ENCODE results near the gene S100A8. TPM values are rescaled to one million over a fixed set of nuclear protein-coding genes. Genes with fewer than 3 reads are reported as not detected.

S100A8 gene
- total and polyA plus RNA-seq, 2 experiments from 2014 or later = not detected

DNA sequence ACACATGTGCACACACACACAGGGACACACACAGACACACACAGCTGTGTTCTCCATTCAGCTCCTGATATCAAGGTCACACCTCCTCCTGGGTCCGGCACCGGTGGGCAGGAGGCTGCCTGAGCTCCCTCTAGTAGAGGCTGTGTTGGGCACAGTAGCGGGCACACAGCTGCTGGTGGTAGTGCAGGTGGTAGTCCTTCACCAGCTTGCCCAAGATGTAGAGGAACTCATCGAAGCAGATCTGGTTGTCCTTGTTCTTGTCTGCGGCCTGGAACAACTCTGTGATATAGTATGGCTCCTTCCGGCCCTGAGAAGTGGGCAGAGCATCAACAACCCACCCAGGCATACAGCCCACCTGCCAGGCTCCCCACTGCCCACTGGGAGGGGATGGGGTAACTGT, 5.6 kb upstream of the S100A8 start:
- in situ Hi-C loops (cut with MboI) = no loop called here
- H3K9me2 ChIP-seq (ENCODE audit: insufficient read depth) = no peaks in the 10 kb centered on the region
- TF ChIP-seq EZH2 (IDR thresholded peaks at IDR 0.05; ENCODE audit: insufficient read depth, poor library complexity, severe bottlenecking) (no peak), EZH2phosphoT487 (IDR thresholded peaks at IDR 0.05; ENCODE audit: insufficient read depth, low read depth) (no peak)

DNA sequence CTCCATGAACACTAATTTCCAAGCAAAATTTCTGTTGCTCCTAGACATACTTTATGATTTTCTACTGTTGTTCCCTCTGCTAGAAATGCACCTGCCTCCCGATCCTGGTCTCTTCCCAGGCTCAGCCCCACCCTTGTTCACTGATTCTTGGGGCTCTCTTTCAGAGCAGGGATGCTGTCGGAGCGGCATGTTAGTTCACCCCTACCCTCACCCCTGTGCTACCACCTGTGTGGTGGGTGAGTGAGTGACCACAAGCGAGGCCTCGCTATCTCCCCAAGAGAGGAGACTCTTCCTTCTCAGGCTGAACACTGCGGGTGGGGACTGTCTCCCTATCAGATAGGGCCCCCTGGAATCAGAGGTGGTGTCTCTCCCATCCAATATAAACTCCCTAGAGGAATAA, 4.9 kb upstream of the S100A8 start:
- no peak overlapping the region for H3K27ac ChIP-seq
- 56 to 67% methylated on average over 6 of the region's 6 CpGs for WGBS, 2 experiments (ENCODE audit: low coverage in 1 of 2, low lambda C conversion rate in 2 of 2, missing lambda C conversion rate in 2 of 2)

More for the DNA sequence above, 5.6 kb upstream of the S100A8 start:
- H4K20me1 ChIP-seq (ENCODE audit: insufficient read depth) = no peaks in the 10 kb centered on the region
- H3K79me2 ChIP-seq (ENCODE audit: insufficient read depth) = no peaks in the 10 kb centered on the region
- H3K9me3 ChIP-seq (ENCODE audit: low read depth) = no peaks in the 10 kb centered on the region
- H3F3A ChIP-seq (ENCODE audit: insufficient read depth) = no peaks in the 10 kb centered on the region
- H3K27ac ChIP-seq = no peak overlapping the region
- H3K27me3 ChIP-seq (replicated peaks; ENCODE audit: insufficient read depth) = peaks cover 17% of the 10 kb centered on the region
- no peak overlapping the region for H2AFZ ChIP-seq
- no peaks in the 10 kb centered on the region for H3K4me1 ChIP-seq (ENCODE audit: insufficient read depth)
- H3K4me2 ChIP-seq (ENCODE audit: unreplicated experiment) = no peak overlapping the region
- H3K9ac ChIP-seq = no peak overlapping the region
- no peak overlapping the region for H3K4me3 ChIP-seq
- DNase-seq = no peak
- H3K36me3 ChIP-seq (ENCODE audit: low read depth) = no peaks in the 10 kb centered on the region
- whole genome bisulfite sequencing, 2 experiments (ENCODE audit: low coverage in 1 of 2, low lambda C conversion rate in 2 of 2, missing lambda C conversion rate in 2 of 2) = 42 to 53% methylated on average over 6 of the region's 6 CpGs

DNA sequence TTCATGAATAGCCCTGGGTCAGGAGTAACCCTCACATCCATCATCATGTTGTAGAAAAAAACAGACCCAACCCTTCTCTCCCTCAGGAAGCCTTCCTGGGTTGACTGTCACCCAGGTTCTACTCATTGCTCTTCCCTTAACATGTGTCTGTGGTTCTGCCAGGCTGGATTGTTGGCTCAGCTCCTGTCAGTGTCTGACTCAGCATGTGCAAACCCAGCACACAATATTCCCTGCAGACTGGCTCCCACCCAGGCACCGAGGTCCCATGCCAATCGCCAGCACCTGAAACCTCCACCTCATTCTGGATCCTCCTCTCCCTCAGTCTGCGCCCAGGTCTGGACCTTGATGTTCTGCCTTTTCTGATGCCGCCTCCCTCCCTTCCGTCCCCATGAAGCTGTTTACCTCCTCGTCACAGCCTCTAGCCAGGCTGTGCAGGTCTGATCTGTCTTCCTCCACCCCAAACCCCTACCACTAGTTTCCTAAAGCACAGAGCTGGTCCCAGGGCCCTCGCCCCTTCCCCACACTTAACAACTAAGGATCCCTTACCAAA, 4.3 kb upstream of the S100A8 start:
- 55 to 67% methylated on average over 7 of the region's 7 CpGs for WGBS, 2 experiments (ENCODE audit: low coverage in 1 of 2, low lambda C conversion rate in 2 of 2, missing lambda C conversion rate in 2 of 2)
- Histone ChIP-seq H3K4me2 (ENCODE audit: unreplicated experiment) (no peak overlapping the region), H3K9ac (no peak overlapping the region), H3K79me2 (ENCODE audit: insufficient read depth) (no peaks in the 10 kb centered on the region), H2AFZ (no peak overlapping the region), H4K20me1 (ENCODE audit: insufficient read depth) (no peaks in the 10 kb centered on the region), H3K4me3 (no peak overlapping the region), H3K27ac (no peak overlapping the region), H3K27me3 (replicated peaks; ENCODE audit: insufficient read depth) (peaks cover 23% of the 10 kb centered on the region), H3K4me1 (ENCODE audit: insufficient read depth) (no peaks in the 10 kb centered on the region), H3K9me2 (ENCODE audit: insufficient read depth) (no peaks in the 10 kb centered on the region), H3K9me3 (ENCODE audit: low read depth) (no peaks in the 10 kb centered on the region), H3K36me3 (ENCODE audit: low read depth) (no peaks in the 10 kb centered on the region), H3F3A (ENCODE audit: insufficient read depth) (no peaks in the 10 kb centered on the region)
- TF ChIP-seq EZH2 (IDR thresholded peaks at IDR 0.05; ENCODE audit: insufficient read depth, poor library complexity, severe bottlenecking) (no peak), EZH2phosphoT487 (IDR thresholded peaks at IDR 0.05; ENCODE audit: insufficient read depth, low read depth) (no peak)
- peak; percentile 37 for DNase-seq
- in situ Hi-C loops (cut with MboI) = no loop called here

More for the DNA sequence above, 4.9 kb upstream of the S100A8 start:
- Histone ChIP-seq H3K79me2 (ENCODE audit: insufficient read depth) (no peaks in the 10 kb centered on the region), H3K4me2 (ENCODE audit: unreplicated experiment) (no peak overlapping the region), H2AFZ (no peak overlapping the region), H3K4me3 (no peak overlapping the region), H3K9me2 (ENCODE audit: insufficient read depth) (no peaks in the 10 kb centered on the region), H3K9ac (no peak overlapping the region), H3K9me3 (ENCODE audit: low read depth) (no peaks in the 10 kb centered on the region), H3K4me1 (ENCODE audit: insufficient read depth) (no peaks in the 10 kb centered on the region), H4K20me1 (ENCODE audit: insufficient read depth) (no peaks in the 10 kb centered on the region), H3K36me3 (ENCODE audit: low read depth) (no peaks in the 10 kb centered on the region), H3F3A (ENCODE audit: insufficient read depth) (no peaks in the 10 kb centered on the region), H3K27me3 (replicated peaks; ENCODE audit: insufficient read depth) (peaks cover 23% of the 10 kb centered on the region)
- in situ Hi-C loops (cut with MboI) = no loop called here
- TF ChIP-seq EZH2phosphoT487 (IDR thresholded peaks at IDR 0.05; ENCODE audit: insufficient read depth, low read depth) (no peak), EZH2 (IDR thresholded peaks at IDR 0.05; ENCODE audit: insufficient read depth, poor library complexity, severe bottlenecking) (no peak)
- no peak for DNase-seq

DNA sequence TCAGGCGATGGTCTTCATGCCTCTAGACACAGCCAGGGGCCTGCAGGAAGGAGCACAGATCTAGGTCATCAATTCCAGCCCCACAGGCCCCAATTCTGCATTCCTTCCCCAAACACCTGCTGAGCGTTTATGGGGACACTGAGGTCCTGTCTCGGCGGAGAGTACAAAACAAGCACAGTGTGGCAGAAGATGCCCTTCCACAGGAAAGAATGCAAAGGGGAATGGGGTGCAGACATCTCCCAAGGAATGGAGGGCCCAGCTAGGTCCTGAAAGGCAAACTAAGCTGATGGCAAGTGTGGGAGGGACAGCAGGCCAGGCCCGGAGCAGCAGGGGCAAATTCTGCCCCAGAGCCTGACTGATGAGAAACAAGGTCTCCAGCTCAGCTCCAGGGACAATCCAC, 3.5 kb upstream of the S100A8 start:
- H3K4me2 ChIP-seq (ENCODE audit: unreplicated experiment) = no peak overlapping the region
- TF ChIP-seq EZH2 (IDR thresholded peaks at IDR 0.05; ENCODE audit: insufficient read depth, poor library complexity, severe bottlenecking) (no peak), EZH2phosphoT487 (IDR thresholded peaks at IDR 0.05; ENCODE audit: insufficient read depth, low read depth) (no peak)
- no peak overlapping the region for H3K9ac ChIP-seq
- in situ Hi-C loops (cut with MboI) = no loop called here
- no peak overlapping the region for H3K27ac ChIP-seq
- DNase-seq = no peak
- no peaks in the 10 kb centered on the region for H3K9me2 ChIP-seq (ENCODE audit: insufficient read depth)
- H3K27me3 ChIP-seq (replicated peaks; ENCODE audit: insufficient read depth) = peaks cover 24% of the 10 kb centered on the region
- H3K79me2 ChIP-seq (ENCODE audit: insufficient read depth) = no peaks in the 10 kb centered on the region
- no peaks in the 10 kb centered on the region for H4K20me1 ChIP-seq (ENCODE audit: insufficient read depth)
- H2AFZ ChIP-seq = no peak overlapping the region
- no peaks in the 10 kb centered on the region for H3F3A ChIP-seq (ENCODE audit: insufficient read depth)
- no peaks in the 10 kb centered on the region for H3K4me1 ChIP-seq (ENCODE audit: insufficient read depth)
- no peaks in the 10 kb centered on the region for H3K9me3 ChIP-seq (ENCODE audit: low read depth)
- 55 to 56% methylated on average over 5 of the region's 5 CpGs for WGBS, 2 experiments (ENCODE audit: low coverage in 1 of 2, low lambda C conversion rate in 2 of 2, missing lambda C conversion rate in 2 of 2)
- H3K4me3 ChIP-seq = no peak overlapping the region
- no peaks in the 10 kb centered on the region for H3K36me3 ChIP-seq (ENCODE audit: low read depth)

DNA sequence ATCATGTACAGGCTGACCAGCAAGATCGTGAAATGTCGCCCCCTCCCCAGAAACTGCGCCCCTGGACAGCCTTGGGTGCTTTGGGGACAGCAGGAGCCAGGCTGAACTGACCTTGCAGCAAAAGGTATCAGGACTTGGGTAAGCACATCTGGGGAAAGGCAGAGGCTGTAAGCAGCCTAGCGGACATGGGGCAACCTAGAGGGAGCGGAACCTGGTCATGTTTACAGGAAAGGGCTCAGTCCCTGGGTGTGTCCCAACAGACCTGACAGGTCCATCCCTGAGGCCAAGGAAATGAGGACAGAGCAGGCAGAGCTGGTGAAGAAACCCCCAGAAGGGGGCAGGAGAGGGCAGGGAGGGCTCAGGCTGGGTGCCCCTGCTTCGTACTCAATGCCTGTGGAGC, 3.1 kb upstream of the S100A8 start:
- Histone ChIP-seq H3K4me3 (no peak overlapping the region), H3F3A (ENCODE audit: insufficient read depth) (no peaks in the 10 kb centered on the region), H3K27me3 (replicated peaks; ENCODE audit: insufficient read depth) (peaks cover 24% of the 10 kb centered on the region), H4K20me1 (ENCODE audit: insufficient read depth) (no peaks in the 10 kb centered on the region), H3K4me1 (ENCODE audit: insufficient read depth) (no peaks in the 10 kb centered on the region), H2AFZ (no peak overlapping the region), H3K9ac (no peak overlapping the region), H3K9me2 (ENCODE audit: insufficient read depth) (no peaks in the 10 kb centered on the region), H3K9me3 (ENCODE audit: low read depth) (no peaks in the 10 kb centered on the region), H3K79me2 (ENCODE audit: insufficient read depth) (no peaks in the 10 kb centered on the region), H3K27ac (no peak overlapping the region), H3K36me3 (ENCODE audit: low read depth) (no peaks in the 10 kb centered on the region), H3K4me2 (ENCODE audit: unreplicated experiment) (no peak overlapping the region)
- in situ Hi-C loops (cut with MboI) = no loop called here
- no peak for DNase-seq
- TF ChIP-seq EZH2 (IDR thresholded peaks at IDR 0.05; ENCODE audit: insufficient read depth, poor library complexity, severe bottlenecking) (no peak), EZH2phosphoT487 (IDR thresholded peaks at IDR 0.05; ENCODE audit: insufficient read depth, low read depth) (no peak)
- WGBS, 2 experiments (ENCODE audit: low coverage in 1 of 2, low lambda C conversion rate in 2 of 2, missing lambda C conversion rate in 2 of 2) = 59 to 65% methylated on average over 6 of the region's 6 CpGs
